Midbrain (tissue), 1 donor: ENCODE results near the gene GRID2.
A peak's percentile ranks its signal among the peaks of the same experiment; 100 is the strongest.

ENCODE experiments used
- DNase-seq: peaks from one replicate; lab custom pipeline; 2025; lab: John Stamatoyannopoulos, UW

Gene GRID2

GRCh38 chr4:92522356-92522755 is 218.6 kb downstream of the GRID2 start:
- DNase-seq = no peak

- no peak for DNase-seq
Observed at GRCh38 chr4:92524131-92524530, 220.4 kb downstream of the GRID2 start.

GRCh38 chr4:92528541-92528940 is 224.8 kb downstream of the GRID2 start:
- no peak for DNase-seq

DNA sequence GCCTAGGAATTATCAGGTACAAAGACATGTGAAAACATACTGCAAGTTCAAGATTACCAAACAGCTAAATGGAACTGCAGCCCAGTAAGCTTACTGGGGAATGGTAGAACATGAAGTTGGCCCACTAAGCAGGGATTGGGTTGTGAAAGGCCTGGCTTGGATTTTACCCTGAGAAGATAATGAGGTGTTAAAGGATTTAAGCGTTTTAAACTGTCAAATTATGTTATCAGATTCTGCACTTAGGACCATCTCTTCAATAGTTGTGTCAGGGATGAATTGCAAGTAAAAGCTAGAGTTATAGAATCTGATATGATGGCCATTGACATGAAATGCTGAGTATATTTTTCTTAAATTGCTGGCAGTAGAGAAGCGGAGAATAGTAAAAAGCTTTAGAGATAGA is 225.7 kb downstream of the GRID2 start:
- no peak for DNase-seq

GRCh38 chr4:92535599-92535998 is 231.8 kb downstream of the GRID2 start:
- DNase-seq = no peak

- DNase-seq = peak; percentile 14
Observed at GRCh38 chr4:92551616-92552015, 247.8 kb downstream of the GRID2 start.

- DNase-seq = peak; percentile 32
Observed at GRCh38 chr4:92566269-92566668, 262.5 kb downstream of the GRID2 start.

DNA sequence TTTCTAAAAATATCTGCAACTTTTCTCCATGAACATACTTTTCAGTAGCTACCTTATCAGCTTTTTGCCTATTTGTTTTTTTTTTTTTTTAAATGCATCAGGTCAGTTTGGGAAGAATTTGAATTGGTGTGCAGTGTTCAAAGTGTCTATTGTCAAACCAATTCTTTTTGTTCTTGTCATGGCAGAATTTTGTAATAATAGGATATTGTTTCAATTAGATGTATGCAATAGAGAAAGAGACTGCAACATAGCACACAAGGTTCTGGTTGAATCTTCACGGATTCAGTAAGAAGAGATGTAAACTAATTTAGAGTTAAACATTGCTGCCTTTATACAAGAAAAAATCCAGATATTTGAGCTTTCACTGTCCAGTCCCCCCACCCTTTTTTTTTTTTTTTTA is 277.1 kb downstream of the GRID2 start:
- DNase-seq = peak; percentile 48

DNA sequence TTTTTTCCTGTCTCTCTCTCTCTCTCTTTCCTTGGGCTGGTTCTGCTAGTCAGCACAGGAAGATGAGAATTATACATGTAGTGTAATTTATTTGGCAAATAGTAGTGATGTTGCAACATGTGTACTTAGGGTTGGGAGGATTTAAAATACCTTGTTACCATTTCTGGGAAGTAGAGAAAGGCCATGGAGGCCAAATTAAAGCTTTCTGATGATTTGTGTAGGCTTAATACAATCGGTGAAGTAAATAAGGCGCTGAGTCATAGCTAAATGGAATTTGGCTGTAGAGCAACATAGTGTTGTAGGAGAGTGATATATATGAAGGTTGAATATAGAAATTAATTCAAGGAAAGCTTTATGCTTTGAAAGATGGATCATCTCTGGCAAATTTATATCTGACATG is 295.3 kb downstream of the GRID2 start:
- no peak for DNase-seq

DNA sequence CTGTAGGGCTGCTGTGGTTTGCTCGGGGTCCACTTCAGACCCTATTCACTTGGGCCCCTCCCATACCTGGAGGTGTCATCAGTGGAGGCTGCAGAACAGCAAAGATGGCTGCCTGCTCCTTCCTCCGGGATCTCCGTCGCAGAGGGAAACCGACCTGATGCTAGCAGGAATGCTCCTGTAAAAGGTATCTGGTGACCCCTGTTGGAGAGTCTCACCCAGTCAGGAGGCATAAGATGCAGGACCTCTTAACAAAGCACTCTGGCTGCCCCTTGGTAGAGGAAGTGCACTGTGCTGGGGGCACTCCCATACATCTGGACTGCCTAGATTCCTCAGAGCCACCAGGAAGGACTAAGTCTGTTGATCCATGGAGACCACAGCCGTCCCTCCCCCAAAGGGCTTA is 296.9 kb downstream of the GRID2 start:
- no peak for DNase-seq

DNA sequence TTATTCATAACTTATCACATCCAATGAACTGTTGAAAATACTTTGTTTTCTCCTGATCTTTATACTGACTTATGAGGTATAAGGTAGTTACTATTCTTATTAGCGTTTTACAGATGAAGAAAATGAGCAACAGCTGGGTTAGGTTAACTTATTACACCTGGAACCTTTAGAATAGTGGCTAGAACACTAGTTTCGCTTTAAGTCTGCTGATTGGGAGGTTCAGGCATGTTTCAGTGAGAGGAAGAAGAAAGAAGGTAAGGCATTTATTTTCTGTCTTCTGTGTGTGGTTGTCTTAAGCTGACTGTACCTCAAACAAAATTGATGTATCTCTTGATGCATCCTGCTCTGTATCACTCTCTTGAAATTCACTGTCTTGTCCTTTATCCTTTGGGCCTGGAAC is 302.5 kb downstream of the GRID2 start:
- DNase-seq = no peak

GRCh38 chr4:92615049-92615448 is 311.3 kb downstream of the GRID2 start:
- no peak for DNase-seq

DNA sequence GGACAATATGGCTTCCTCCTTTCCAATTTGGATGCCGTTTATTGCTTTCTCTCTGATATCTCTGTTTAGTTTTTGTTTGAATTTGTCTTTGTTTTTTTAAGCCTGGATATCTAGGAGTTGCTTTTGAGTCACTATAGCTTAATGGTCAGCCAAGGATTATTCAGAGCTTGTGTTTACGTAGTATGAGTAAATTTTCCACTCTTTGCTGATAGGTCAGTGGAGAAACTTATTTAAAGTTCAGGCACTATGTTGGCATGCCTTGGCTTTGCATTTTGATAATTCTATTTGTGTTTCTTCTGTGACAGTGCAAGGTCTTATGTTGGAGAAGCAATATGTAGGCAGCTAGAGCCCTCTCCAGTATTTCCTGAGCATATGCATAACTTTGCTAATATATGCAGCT is 315.2 kb downstream of the GRID2 start:
- DNase-seq = no peak

DNA sequence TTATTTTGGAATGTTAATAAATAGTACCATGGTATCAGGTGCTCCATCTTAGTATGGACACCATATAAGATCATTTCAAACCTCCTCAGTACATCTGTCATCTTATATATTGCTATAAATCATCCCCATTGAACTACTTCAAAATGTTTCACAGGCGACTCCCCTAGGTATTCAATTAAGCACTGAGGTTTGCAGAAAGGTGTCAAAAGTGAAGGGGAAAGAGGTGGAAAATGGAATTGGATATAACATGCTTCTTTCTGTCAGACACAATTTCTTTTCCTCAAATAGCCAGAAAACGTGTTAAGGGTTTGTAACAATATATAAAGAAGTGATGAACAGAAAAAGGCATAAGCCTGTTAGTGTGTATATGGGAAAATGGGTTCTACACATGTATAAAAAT is 325.5 kb downstream of the GRID2 start:
- no peak for DNase-seq

- peak; percentile 34 for DNase-seq
Observed at GRCh38 chr4:92634882-92635281, 331.1 kb downstream of the GRID2 start.

GRCh38 chr4:92636038-92636806 is 332.5 kb downstream of the GRID2 start:
- peak; percentile 26 for DNase-seq

GRCh38 chr4:92641409-92641808 is 337.6 kb downstream of the GRID2 start:
- no peak for DNase-seq

- DNase-seq = no peak
Observed at GRCh38 chr4:92646826-92647225, 343.1 kb downstream of the GRID2 start.

GRCh38 chr4:92651536-92651935 is 347.8 kb downstream of the GRID2 start:
- no peak for DNase-seq

- no peak for DNase-seq
Observed at GRCh38 chr4:92654084-92654483, 350.3 kb downstream of the GRID2 start.

- no peak for DNase-seq
Observed at GRCh38 chr4:92657695-92658094, 353.9 kb downstream of the GRID2 start.

DNA sequence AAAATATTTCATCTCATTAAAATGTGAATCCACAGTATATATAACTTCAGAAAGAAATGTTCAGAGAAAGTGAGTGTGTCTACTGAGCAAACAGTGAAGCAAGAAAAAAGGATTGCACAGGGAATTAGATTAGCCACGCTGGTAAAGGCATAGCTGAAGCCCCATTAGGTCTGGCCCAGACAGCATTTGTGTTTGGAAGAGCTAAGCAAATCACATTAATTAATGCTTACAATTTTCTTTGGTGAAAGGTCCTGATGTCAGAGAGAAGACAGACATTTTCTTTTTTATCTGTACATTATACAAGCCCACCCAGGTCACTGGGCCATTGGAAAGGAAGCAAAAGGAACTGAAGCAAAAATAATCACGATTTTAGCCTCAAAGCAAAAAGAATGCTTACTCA is 354.6 kb downstream of the GRID2 start:
- DNase-seq = no peak

- no peak for DNase-seq
Observed at GRCh38 chr4:92677805-92678204, 374.0 kb downstream of the GRID2 start.

GRCh38 chr4:92678292-92678691 is 374.5 kb downstream of the GRID2 start:
- DNase-seq = no peak
